ENCODE data around the gene GPM6B.

- TF ChIP-seq CTCF (IDR thresholded peaks at IDR 0.05; ENCODE audit: low read length) (no peak), EZH2 (optimal IDR thresholded peaks at IDR 0.05; ENCODE audit: low read depth, low read length) (no peak)
Measured at GRCh38 chrX:13760426-13760825, 56.5 kb downstream of the GPM6B start.
